DMS53 (cell line): ENCODE results near the gene SYNE1.

Source experiments
- DNase-seq: peaks from one replicate; lab custom pipeline; 2025; lab: John Stamatoyannopoulos, UW

The SYNE1 gene

DNA sequence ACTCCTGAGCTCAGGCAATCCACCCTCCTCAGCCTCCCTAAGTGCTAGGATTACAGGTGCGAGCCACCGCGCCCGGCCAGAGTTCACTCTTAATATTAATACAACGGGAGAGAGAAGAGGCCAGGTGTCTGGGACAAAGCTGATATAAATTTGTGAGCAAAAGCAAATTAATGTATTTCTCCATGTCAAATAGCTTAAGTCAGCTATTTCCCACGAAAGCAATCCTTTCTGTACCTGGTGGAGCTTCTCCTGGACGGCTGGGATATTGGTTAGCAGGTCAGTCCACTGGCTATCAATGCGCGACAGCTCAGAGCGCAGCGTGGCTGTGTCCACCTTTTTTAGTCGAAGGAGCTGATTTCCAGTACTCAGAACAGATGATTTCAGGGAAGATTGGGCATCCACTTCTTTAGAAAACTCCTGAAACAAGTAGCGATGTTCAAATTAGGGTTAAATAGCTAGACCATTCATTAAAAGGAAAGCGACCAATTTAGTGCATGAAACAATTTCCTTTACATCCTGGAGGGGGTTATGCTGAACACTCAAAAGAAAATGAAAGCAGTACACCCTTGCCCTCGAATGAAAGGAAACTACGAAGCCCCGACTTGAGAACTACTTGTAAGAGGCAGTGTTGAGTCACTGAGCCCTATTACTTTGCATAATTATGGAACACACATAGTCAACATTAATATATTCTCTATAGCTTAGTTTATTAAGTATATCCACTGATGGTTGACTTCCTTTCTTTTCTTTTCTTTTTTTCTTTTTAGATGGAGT is 403.4 kb downstream of the SYNE1 start:
- no peak for DNase-seq

DNA sequence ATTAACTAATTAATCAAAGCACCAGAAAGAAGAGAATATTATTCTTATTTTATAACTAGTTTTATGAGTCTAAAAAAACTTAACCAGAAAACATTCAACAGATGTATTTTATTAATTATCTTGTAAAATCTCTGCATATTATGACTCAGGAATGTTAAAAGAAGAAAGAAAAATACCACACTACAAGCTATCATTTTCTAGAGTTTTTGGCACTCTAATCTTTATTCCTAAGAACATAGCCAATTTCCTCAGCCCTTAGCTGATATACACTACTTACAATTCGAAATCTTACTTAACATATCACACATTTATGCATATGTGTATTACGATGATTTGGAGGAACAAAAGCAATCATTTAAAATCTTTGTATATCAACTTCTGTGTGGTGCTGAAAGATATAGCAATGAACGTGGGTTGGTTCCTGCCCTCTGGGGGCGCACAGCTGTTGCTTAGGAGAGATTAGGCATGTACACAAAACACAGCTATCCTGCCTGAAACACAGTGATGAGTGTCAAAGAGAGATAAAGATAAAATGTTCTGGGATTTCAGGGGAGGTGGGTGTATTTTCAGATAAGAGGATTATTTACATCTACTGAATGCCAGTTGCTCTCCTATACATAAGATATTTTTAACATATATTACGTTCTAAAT is 404.5 kb downstream of the SYNE1 start:
- DNase-seq, result no peak

DNA sequence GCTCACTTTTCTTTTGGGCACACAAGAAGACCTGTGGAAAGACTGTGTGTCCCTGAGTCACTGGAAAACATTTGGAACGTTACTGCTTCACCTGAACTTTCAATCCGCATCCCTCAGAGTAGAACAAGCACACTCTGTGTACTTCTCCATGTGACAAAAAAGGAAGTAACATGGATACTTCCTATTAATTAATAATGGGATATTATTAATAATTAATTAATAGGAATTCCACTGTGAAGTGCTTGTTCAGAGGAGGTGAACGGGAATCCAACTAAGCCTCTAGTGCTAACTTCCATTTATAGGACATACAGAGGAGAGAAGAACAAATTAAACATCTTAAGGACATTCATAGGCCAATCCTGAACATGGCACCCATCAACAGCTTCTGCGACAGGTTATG is 407.8 kb downstream of the SYNE1 start:
- no peak for DNase-seq

DNA sequence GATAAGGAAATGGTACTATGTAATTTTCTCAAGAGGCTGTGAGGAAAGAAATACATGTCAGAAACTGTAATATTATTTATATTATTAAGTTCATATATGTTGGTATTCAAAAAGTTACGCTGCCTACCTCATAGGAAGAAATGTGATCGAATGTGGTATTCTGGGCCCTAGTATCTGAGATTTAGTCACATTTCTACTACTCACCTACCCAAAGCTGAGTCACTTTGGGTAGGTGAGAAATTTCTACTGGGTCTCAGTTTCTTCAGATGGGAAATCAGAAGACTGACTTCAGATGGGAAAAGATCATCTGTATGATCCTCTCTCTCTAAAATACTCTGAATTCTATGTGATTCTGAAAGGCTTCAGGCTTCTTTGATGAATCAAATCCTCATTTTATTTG is 411.0 kb downstream of the SYNE1 start:
- no peak for DNase-seq

DNA sequence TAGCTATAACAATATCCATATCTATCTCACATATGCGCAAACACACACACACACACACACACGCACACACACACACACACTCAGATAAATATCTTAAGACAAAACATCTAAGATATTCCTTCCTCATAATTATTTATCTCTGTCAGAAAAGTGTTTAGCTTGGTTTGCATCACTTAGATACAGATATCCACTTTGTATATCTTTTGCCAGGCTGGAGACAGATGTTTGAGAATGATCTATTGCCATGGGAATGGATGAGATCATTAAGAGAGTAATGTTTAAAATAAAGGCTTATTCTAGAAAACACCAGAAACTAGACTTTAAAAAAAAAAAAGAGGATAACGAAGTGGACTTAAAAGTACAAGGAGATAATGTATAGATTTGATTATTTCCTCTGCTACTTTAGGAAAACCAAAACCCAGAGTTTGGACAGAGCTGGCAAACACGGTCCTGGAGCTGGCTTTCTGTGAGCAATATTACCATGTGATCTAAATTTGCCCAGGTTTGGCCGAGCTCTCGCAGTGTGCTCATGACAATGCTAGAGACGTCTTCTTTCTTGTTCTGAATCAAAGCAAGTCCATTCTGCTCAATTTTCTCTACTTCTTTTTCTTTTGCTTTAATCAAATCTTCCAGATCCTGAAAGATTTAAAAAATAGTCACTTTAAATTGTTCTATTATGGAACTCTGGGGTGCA is 411.8 kb downstream of the SYNE1 start:
- peak; percentile 20 for DNase-seq

DNA sequence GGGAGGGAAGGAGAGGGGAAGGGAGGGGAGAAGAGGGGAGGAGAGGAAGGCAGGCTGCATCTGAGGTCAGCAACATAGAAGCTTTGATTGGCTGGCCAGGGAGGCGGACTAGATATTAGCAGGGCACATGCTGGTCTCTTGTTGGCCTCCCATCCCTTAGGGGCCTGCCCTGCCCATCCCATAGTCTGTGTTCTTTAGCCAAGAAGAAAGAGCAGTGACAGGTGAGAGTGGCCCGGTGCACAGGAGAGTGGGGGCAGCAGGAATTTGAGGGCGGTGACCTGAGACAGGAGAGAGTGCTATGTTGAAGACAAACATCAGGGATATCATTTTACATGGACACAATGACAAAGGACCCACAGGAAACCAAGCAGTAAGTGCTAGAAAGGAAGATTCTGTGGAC is 413.5 kb downstream of the SYNE1 start:
- peak; percentile 88 for DNase-seq

DNA sequence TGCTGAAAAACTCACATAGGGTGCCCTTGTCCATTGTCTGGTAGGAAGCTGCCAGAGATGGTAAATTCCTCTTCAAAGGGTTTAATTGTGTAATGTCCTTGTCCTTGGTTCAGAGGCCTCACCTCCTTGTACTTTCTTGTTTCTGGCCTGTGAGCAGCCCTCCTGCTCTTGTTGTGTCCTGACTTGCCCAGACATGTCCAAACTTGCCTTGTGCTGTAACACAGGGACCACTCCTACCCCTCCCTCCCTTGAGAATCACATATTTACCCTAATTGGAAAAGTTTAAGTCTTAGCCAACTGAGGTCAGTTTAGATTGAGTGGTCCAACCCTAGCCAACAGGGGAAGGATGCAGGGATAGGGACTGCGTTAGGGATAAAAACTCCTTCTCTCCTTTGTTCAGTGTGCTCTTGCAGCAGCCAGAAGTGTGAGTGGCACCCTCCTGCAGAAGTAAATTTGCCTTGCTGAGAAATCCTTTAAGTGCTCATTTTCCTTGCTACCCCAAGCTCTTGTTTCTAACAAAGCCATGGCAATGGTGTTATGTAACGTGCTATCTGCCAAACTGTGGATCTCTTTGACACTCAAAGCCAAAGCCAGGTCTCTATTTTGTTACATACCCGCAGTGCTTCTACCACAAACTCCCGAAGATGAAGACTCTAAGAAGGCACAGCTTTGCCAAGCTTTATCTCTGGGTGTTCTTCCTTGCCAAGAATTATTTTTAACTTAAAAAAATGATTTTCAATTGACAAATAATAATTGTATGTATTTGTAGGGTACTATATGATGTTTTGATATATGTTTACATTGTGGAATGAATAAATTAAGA is 415.1 kb downstream of the SYNE1 start:
- peak; percentile 22 for DNase-seq

DNA sequence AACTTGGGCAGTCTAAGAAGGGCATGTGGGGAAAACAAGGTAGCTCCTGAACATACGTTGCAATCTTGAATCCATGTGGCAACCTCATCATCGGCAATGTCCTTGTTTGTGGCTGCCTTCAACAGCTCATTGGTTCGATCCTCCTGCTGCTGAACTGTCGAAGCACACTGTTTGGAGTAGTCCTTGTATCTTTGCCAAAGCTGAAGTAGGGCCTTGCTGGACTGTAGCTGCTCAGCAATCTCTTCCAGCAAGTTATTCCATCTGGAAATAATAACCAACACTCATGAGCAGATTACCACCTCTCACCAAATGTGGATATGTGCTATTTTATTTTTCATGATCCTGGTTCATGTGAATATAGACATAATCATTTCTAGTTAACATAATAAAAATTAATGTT is 416.4 kb downstream of the SYNE1 start:
- no peak for DNase-seq

DNA sequence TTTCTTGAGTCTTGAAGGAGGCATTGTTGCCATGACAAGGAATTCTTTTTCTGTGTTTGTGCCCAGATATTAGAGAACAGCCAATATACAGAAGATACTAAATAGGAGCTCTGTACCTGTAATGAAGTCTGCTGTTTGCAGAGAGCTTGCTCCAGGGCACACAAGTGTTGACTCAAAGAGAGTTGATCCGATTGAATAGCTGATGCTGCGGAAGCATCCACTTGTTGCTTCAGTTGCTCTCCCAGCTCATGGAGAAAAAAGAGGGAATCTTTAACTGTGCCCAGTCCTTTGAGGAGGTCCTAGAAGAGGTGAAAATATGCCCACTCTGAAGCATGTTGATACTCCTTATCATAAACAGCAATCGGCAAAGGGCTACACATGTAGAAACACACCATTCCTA is 418.3 kb downstream of the SYNE1 start:
- DNase-seq, result peak; percentile 89

DNA sequence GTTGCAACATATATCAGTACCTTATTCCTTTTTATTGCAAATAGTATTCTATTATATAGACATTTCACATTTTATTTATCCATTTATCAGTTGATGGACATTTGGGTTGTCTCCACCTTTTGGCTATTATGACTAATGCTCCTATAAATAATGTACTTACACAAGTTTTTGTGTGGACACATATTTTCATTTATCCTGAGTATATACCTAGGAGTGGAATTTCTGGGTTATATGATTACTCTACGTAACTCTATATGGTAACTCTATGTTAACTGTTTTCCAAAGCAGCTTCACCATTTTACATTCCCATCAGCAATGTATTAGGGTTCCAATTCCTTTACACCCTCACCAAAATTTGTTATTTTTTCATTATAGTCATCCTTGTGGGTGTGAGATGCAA is 424.7 kb downstream of the SYNE1 start:
- DNase-seq, result no peak

DNA sequence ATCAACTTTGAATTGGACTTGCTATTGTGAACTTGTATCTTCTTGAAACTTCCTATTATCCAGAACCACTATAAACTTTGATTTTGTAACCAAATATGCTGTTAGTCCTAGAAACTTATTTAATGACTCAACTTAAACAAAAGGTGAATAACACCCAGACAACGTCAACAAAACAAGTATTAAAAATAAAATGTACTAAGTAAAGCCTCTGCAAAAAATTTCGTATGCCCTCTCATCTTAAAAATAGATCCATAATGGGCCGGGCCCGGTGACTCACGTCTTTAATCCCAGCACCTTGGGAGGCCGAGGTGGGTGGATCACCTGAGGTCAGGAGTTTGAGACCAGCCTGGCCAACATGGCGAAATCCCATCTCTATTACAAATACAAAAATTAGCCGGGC is 428.0 kb downstream of the SYNE1 start:
- DNase-seq, result peak; percentile 36

DNA sequence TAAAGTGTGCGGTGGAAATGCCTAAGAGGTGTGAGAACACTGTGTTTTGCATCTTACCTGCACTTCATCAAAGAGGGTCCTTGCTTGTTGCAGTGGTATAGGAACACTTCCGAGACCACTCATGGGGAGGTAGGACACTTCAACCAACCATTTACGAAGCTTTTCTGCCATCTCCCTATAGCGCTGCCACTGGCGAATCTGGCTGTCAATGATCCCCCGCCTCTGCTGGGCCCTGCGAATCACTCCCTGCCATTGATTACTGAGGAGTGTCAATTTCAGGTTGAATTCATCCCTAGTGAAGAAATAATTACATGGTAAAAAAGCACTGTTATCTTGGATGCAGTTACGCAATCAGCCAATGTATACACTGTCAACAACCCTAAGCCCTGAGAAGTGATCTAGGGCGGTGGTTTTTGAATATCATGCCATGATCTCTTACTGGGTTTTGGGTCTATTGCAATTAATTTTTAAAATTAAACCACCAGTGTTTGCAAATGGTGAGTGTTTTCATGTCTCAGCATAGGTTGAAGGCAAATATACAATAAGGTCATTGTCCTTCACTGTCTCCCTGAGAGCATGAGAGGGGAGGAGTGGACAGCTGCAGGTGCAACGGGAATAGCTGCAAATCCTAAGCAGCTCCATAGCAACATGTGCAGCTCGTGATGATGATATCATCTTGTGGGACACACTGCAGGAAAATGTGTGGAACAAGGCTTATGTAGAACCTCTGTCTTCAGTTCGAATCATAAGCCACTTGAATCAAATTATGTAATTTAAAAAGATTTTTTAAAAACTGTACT is 429.0 kb downstream of the SYNE1 start:
- peak; percentile 92 for DNase-seq

DNA sequence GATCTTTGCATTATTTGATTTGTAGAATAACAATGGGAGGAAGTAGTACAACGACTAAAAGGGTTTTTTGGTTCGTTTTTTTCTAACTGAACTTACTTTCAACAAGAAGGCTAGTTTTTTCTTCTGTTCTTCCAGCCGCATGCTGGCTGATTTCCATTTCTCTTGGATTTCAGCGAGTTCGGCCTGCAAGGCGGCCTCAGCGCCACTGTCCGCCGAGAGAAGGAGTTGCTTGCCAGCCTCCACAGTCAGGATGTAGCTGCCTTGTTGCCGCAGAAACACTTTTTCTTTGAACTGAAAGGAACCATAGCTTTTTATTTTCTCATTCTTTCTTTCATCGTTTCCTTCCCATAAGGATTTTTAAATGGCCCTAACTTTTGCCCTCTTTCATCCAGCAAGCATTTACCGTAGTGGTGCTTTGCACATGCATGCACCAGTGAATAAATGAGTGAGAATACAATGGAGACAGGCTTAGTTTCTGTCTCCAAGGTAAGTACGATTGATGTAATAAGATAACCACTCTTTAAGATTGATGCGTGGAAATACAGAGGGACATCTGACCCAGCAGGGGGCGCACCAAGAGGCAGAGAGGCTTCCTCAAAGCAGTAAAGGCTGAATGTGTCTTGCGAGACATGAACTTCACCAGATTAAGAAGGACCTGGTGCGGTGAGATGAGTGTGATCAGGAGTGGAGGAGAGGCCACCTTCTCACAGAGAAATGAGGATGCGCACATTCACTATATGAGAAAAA is 430.9 kb downstream of the SYNE1 start:
- DNase-seq, result peak; percentile 24

DNA sequence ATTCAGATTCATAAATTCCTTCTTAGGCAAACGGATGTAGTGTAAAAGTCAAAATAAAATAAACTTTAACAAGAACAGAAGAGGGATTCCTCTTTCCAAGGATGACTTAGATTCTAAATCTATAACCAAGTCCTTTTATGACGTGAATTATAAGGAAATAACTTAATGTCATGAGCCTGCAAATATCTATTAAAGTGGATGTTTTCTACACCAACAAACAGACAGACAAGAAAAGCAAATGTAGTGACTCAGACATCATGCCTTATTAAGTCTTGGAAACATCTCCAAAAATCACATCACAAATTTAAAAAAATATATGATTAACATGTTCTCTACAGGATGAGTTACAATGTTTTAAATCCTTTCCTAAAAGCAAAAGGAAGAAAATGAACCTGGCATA is 432.6 kb downstream of the SYNE1 start:
- DNase-seq, result no peak

DNA sequence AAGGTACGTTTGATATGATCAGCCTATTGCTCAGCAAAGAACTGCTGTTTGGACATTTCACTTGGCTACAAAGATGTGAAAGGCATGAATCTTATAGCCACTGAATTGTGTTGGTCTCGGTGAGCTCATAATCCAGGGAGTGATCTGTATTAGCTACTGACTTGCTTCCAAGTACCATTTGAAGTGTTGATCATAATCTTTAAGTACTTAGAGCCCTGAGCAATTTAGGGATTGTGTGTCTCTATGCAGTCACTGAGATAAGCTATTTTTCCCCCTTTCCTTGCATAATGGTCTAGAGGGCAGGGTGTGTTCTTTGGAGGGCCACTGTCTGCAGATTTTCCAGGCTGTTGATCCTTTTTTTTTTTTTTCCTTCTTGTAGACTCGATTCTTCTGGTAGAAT is 436.0 kb downstream of the SYNE1 start:
- DNase-seq, result no peak

DNA sequence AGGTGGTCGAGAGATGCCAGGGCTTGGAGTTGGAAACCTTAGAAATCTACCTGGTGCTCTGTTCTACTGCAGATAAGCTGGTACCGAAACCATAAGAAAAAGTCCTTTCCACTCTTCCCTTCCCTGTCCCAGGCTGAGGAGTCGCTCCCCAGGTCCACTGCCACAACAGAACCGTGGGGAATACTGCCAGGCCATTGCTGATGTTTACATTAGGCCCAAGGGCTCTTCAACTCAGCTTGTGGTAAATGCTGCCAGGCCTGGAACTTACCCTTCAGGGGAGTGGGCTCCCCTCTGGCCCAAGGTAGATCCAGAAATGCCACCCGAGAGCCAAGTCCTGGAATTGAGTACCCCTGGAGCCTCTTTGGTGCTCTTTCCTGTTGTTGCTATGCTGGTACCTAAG is 441.3 kb downstream of the SYNE1 start:
- no peak for DNase-seq

DNA sequence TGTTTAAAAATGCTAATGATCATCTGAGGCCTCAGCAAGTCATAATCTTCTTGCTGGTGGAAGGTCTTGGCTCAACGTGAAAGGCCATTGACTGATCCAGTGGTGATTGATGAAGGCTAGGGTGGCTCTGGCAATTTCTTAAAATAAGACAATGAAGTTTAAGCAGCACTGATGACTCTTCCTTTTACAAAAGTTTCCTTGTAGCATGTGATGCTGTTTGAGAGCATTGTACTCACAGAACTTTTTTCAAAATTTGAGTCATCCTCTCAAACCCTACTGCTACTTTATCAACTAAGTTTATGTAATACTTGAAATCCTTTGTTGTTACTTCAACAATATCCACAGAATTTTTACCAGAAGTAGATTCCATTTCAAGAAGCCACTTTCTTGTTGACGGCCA is 447.4 kb downstream of the SYNE1 start:
- DNase-seq, result no peak

DNA sequence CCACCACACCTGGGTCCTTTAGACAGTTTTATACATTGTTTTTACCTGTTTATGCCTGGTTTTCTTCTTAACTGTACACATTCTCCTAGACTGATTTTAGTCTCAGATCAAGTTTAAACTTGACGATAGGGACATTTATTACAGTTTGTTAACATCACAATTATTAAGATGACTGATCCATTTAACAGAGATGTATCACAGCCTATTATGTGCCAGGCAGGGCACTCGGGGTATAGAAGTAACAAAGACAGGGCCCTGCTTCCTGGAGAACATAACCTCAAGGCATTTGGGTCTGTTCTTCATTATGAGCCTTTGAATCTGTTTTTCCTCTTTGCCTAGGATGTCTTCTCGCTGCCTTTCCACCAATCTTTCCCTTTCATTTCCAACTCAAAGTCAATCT is 449.2 kb downstream of the SYNE1 start:
- DNase-seq, result no peak

DNA sequence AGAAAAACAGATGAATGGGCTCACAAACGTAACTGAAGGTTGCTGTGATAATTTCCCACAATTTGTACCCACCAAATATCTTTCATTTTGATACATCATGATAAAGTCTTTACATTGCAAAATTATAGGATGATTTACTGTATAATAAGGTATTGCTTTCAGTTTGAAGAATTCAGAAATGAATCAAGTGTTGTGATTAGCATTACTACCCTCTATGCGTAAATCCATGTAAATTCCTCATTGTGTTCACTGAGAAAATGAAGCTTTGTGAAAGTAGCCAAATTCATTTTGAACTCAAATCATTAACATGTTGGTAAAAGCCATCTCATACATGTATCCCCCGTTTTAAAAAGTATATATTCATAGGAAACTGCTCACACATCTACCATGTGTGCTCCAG is 450.3 kb downstream of the SYNE1 start:
- no peak for DNase-seq

DNA sequence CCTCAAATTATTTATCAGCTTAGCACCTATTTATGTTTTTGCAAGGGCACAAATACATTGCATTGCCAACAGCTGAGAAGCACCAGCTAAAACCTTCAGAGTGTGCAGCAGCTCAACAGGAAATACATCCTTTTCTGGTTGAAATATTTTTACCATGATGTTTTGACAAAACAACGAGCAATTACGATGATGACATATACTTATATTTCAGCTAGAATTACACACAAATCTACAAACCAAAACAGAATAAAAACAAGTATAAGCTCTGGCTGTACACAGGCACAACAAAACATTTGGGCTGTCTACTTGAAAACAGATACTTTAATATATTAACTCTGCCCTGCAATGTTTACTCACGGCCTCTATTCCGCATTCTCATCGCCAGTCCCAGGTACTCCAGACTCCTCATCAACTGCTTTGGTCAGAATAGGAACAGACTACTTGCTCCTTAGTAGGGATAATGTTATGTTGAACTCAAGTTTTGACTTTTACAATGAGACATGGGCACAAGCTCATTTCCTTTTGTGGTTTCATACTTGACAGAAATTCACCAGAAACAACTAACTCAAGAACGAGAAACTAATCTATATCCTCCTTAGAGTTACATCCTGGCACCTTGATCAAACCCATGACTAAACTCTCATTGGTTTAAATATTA is 452.1 kb downstream of the SYNE1 start:
- DNase-seq, result peak; percentile 10
